22Rv1 (cell line): Measurements from ENCODE around the gene RBM42.
A peak's percentile ranks its signal among the peaks of the same experiment; 100 is the strongest.
"Not testable (repeated sequence)": the region's sequence is repeated elsewhere in the genome, so short reads cannot be mapped to it uniquely, and the experiment has no call there.

ENCODE experiments used
- H3K27ac ChIP-seq: fragments of 450-650 bp; 2 replicates; pipeline ENCODE4 v1.5.1; 2017
- CTCF ChIP-seq: fragments of 450-650 bp; IDR thresholded peaks from 2 replicates; pipeline ENCODE4 v1.5.1; 2017; ENCODE audit warnings: mild to moderate bottlenecking
- ZFX ChIP-seq: fragments of 450-650 bp; IDR thresholded peaks from 2 replicates; pipeline ENCODE4 v1.6.1; 2017; ENCODE audit warnings: antibody characterized with exemption, borderline replicate concordance

The RBM42 gene

GRCh38 chr19:35644987-35645679 lies 16.3 kb downstream of the RBM42 start:
- H3K27ac ChIP-seq = peak overlapping the region; percentile 91
- no peak for TF ChIP-seq CTCF
- TF ChIP-seq ZFX = no peak

GRCh38 chr19:35645680-35646511 lies 17.1 kb downstream of the RBM42 start:
- H3K27ac ChIP-seq = peak overlapping the region; percentile 91
- no peak for TF ChIP-seq CTCF
- TF ChIP-seq ZFX = no peak

- peak within 1 kb of the TSS; percentile 70 for H3K27ac ChIP-seq
- TF ChIP-seq ZFX (no peak), CTCF (no peak)
Observed at GRCh38 chr19:35648017-35648961, 19.5 kb downstream of the RBM42 start, which contains the start of gene COX6B1. Gene COX6B1, plus strand, starts transcription at chr19:35648323. Its CDS starts 2,921 bp downstream, at chr19:35651244.

- TF ChIP-seq CTCF (no peak), ZFX (no peak)
- no peak overlapping the region for H3K27ac ChIP-seq
Observed at GRCh38 chr19:35650581-35650980, 21.7 kb downstream of the RBM42 start.

- H3K27ac ChIP-seq = not testable (repeated sequence)
Observed at GRCh38 chr19:35654828-35655227, 26.0 kb downstream of the RBM42 start.

- H3K27ac ChIP-seq = no peak overlapping the region
- no peak for TF ChIP-seq CTCF
- no peak for TF ChIP-seq ZFX
Observed at GRCh38 chr19:35655600-35655999, 26.8 kb downstream of the RBM42 start.

- H3K27ac ChIP-seq = no peak overlapping the region
- TF ChIP-seq ZFX (no peak), CTCF (no peak)
Observed at GRCh38 chr19:35656700-35657099, 27.9 kb downstream of the RBM42 start.
